ENCODE data around the gene JARID2.
"Not testable (repeated sequence)": the region's sequence is repeated elsewhere in the genome, so short reads cannot be mapped to it uniquely, and the experiment has no call there.

Gene JARID2

DNA sequence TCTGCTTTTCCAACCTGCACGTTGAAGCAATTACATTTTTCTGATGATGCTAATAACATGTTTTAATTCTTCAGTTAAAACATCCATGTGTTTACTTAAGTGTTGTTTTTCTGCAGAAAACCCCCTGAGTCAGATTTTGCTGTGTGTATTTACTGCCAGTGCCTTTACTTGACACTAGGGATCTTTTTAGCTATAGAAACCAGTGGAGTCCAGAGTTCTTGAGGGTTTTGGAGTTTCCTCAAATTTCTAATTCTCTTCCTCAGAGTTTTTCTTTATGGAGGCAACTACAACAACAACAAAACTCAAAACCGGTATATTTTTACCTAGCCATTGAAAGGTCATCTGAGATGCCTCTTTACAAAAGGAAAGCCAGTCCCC lies 168.4 kb downstream of the JARID2 start:
- Histone ChIP-seq H3K36me3 (ENCODE audit: control insufficient read depth, insufficient read depth, low read length) (peaks cover 69% of the 10 kb centered on the region), H3K9me3 (ENCODE audit: control insufficient read depth, insufficient read depth, low read depth, low read length) (peaks cover 8% of the 10 kb centered on the region; the same call in 1 of the 2 replicates), H3K4me1 (ENCODE audit: control insufficient read depth, insufficient read depth, low read length) (peaks cover 43% of the 10 kb centered on the region), H3K9ac (ENCODE audit: low read length) (no peak overlapping the region), H3K27ac (ENCODE audit: low read depth, low read length) (no peak overlapping the region), H3K4me3 (ENCODE audit: low read depth, low read length) (no peak overlapping the region), H3K27me3 (ENCODE audit: control insufficient read depth, insufficient read depth, low read length) (no peaks in the 10 kb centered on the region)

DNA sequence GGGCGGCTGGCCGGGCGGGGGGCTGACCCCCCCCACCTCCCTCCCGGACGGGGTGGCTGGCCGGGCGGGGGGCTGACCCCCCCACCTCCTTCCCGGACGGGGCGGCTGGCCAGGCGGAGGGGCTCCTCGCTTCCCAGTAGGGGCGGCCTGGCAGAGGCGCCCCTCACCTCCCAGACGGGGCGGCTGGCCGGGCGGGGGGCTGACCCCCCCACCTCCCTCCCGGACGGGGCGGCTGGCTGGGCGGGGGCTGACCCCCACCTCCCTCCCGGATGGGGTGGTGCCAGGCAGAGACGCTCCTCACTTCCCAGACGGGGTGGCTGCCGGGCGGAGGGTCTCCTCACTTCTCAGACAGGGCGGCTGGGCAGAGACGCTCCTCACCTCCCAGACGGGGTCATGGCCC lies 169.8 kb downstream of the JARID2 start:
- peaks cover 33% of the 10 kb centered on the region for H3K4me1 ChIP-seq (ENCODE audit: control insufficient read depth, insufficient read depth, low read length)
- H3K36me3 ChIP-seq (ENCODE audit: control insufficient read depth, insufficient read depth, low read length) = peaks cover 63% of the 10 kb centered on the region
- not testable (repeated sequence) for H3K27me3 ChIP-seq (ENCODE audit: control insufficient read depth, insufficient read depth, low read length); H3K27ac ChIP-seq (ENCODE audit: low read depth, low read length); H3K9ac ChIP-seq (ENCODE audit: low read length); H3K4me3 ChIP-seq (ENCODE audit: low read depth, low read length)
- peaks cover 12% of the 10 kb centered on the region; the same call in 1 of the 2 replicates for H3K9me3 ChIP-seq (ENCODE audit: control insufficient read depth, insufficient read depth, low read depth, low read length)

DNA sequence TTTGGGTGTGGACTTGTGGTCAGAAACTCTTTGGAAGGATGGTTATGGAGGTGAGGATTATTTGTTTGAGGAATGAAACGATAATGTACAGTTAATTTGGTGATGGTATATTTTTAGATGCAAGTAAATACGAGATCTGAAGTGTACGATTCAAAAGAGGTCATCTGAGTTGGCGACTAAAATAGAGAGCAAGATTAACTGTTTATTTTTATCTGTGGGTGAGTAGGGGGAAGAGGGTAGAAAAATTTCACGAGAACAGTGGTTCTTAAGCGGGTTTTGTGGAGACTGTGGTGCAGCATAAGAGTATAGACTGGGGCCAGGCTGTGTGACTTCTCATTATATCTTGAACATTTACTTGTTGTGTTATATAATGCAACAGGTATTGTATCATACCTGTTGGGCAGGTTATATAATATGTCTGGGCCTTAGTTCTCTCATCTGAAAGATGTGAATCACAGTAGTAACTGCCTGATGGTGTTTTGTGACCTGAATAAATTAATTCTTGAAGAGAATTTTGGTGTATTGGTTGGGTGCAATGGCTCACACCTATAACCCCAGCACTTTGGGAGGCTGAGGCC lies 171.2 kb downstream of the JARID2 start:
- Histone ChIP-seq H3K27ac (ENCODE audit: low read depth, low read length) (no peak overlapping the region), H3K9ac (ENCODE audit: low read length) (no peak overlapping the region), H3K36me3 (ENCODE audit: control insufficient read depth, insufficient read depth, low read length) (peaks cover 49% of the 10 kb centered on the region), H3K4me1 (ENCODE audit: control insufficient read depth, insufficient read depth, low read length) (peaks cover 33% of the 10 kb centered on the region), H3K9me3 (ENCODE audit: control insufficient read depth, insufficient read depth, low read depth, low read length) (peaks cover 12% of the 10 kb centered on the region; the same call in 1 of the 2 replicates), H3K4me3 (ENCODE audit: low read depth, low read length) (no peak overlapping the region), H3K27me3 (ENCODE audit: control insufficient read depth, insufficient read depth, low read length) (no peaks in the 10 kb centered on the region)

DNA sequence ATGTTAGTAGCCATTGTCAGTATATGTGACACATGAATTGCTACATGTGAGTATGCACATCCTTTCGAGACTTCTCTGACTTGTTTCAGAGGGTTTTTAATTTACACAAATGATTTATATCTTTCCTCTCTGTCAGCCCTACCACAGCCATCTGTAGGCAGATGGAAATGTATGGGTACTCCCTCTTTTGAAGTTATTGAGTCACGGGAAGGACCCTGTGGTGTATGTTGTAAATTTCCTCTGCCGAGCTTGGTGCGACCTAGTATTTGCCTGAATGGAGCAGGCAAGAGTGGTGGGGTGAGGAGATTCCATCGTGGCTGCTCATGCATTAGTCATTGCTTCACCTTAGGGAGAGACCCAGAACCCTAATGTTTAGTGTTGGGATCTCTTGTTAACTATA lies 171.9 kb downstream of the JARID2 start:
- H3K27me3 ChIP-seq (ENCODE audit: control insufficient read depth, insufficient read depth, low read length) = no peaks in the 10 kb centered on the region
- no peak overlapping the region for H3K9ac ChIP-seq (ENCODE audit: low read length)
- H3K36me3 ChIP-seq (ENCODE audit: control insufficient read depth, insufficient read depth, low read length) = peaks cover 48% of the 10 kb centered on the region
- H3K4me3 ChIP-seq (ENCODE audit: low read depth, low read length) = no peak overlapping the region
- peaks cover 32% of the 10 kb centered on the region for H3K4me1 ChIP-seq (ENCODE audit: control insufficient read depth, insufficient read depth, low read length)
- H3K27ac ChIP-seq (ENCODE audit: low read depth, low read length) = no peak overlapping the region
- H3K9me3 ChIP-seq (ENCODE audit: control insufficient read depth, insufficient read depth, low read depth, low read length) = peaks cover 12% of the 10 kb centered on the region; the same call in 1 of the 2 replicates

- Histone ChIP-seq H3K4me3 (ENCODE audit: low read depth, low read length) (no peak overlapping the region), H3K9ac (ENCODE audit: low read length) (no peak overlapping the region), H3K27me3 (ENCODE audit: control insufficient read depth, insufficient read depth, low read length) (no peaks in the 10 kb centered on the region), H3K9me3 (ENCODE audit: control insufficient read depth, insufficient read depth, low read depth, low read length) (peaks cover 12% of the 10 kb centered on the region; the same call in 1 of the 2 replicates), H3K4me1 (ENCODE audit: control insufficient read depth, insufficient read depth, low read length) (peaks cover 36% of the 10 kb centered on the region), H3K36me3 (ENCODE audit: control insufficient read depth, insufficient read depth, low read length) (peaks cover 32% of the 10 kb centered on the region), H3K27ac (ENCODE audit: low read depth, low read length) (no peak overlapping the region)
These were observed 173.6 kb downstream of the JARID2 start for GRCh38 chr6:15419493-15419892.

DNA sequence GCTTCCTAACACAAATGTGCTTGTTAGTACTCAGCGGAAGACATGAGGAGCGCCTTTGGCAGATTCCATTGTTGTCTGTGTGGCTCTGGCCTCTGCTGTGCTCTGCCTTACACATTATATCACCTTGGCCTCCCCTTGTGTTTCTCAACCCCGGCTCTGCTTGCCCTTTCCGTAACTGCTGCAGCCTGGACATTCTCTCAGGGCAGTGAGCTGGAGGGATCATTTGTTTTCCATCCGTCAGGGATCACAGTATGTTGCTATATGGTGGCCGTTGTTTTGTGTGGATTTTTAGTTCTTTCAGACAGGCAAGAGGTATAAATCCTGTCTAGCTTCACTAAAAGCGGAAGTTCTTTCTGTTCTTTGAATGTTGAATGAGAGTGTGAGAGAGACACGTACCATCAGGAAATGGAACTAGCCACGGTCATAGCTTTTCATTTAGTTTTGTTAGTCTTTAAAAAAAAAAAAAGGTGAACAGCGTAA lies 175.1 kb downstream of the JARID2 start:
- Histone ChIP-seq H3K9me3 (ENCODE audit: control insufficient read depth, insufficient read depth, low read depth, low read length) (peaks cover 12% of the 10 kb centered on the region; the same call in 1 of the 2 replicates), H3K4me3 (ENCODE audit: low read depth, low read length) (no peak overlapping the region), H3K9ac (ENCODE audit: low read length) (no peak overlapping the region), H3K36me3 (ENCODE audit: control insufficient read depth, insufficient read depth, low read length) (peaks cover 37% of the 10 kb centered on the region), H3K4me1 (ENCODE audit: control insufficient read depth, insufficient read depth, low read length) (peaks cover 51% of the 10 kb centered on the region), H3K27ac (ENCODE audit: low read depth, low read length) (no peak overlapping the region), H3K27me3 (ENCODE audit: control insufficient read depth, insufficient read depth, low read length) (no peaks in the 10 kb centered on the region)

GRCh38 chr6:15421945-15422733 lies 176.3 kb downstream of the JARID2 start:
- Histone ChIP-seq H3K4me1 (ENCODE audit: control insufficient read depth, insufficient read depth, low read length) (peaks cover 62% of the 10 kb centered on the region), H3K36me3 (ENCODE audit: control insufficient read depth, insufficient read depth, low read length) (peaks cover 31% of the 10 kb centered on the region), H3K9ac (ENCODE audit: low read length) (no peak overlapping the region), H3K9me3 (ENCODE audit: control insufficient read depth, insufficient read depth, low read depth, low read length) (peaks cover 7% of the 10 kb centered on the region; the same call in 1 of the 2 replicates), H3K4me3 (ENCODE audit: low read depth, low read length) (no peak overlapping the region), H3K27ac (ENCODE audit: low read depth, low read length) (no peak overlapping the region), H3K27me3 (ENCODE audit: control insufficient read depth, insufficient read depth, low read length) (no peaks in the 10 kb centered on the region)

DNA sequence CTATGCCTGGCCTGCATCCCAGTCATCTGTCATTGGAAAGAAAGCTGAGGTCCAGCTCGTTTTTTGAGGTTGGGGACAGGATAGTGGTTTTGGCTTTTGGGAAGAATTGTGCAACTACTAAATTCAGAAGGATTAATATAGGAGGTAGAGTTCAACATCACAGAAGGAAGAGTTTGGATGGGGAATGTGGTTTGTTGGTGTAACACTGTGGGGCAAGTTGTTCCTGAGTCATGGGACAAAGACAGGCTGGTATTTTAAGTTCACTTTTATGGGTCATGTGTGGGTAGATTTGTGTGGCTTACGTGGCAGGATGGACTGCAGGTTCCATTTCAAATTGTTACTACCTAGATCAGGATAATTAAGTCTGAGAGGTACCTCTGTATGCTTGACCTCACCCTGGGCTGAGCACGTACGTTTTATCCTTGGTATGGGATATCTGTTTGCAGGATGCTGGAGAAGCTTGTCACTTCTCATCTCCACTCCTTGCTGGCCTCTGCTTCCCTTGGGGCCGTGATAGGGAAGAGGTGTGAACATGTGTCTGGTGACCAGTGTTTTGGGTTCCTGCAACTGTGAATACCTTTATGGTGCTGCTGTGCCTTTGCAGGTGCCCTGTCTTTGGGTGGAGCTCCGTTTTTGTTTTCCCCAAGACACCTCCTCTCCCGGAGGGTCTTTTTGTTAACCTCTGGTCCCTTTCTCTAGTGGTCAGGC lies 177.6 kb downstream of the JARID2 start:
- no peak overlapping the region for H3K27ac ChIP-seq (ENCODE audit: low read depth, low read length)
- peaks cover 74% of the 10 kb centered on the region for H3K4me1 ChIP-seq (ENCODE audit: control insufficient read depth, insufficient read depth, low read length)
- H3K9ac ChIP-seq (ENCODE audit: low read length) = no peak overlapping the region
- H3K4me3 ChIP-seq (ENCODE audit: low read depth, low read length) = no peak overlapping the region
- peaks cover 25% of the 10 kb centered on the region for H3K36me3 ChIP-seq (ENCODE audit: control insufficient read depth, insufficient read depth, low read length)
- H3K9me3 ChIP-seq (ENCODE audit: control insufficient read depth, insufficient read depth, low read depth, low read length) = peaks cover 5% of the 10 kb centered on the region; the same call in 1 of the 2 replicates
- no peaks in the 10 kb centered on the region for H3K27me3 ChIP-seq (ENCODE audit: control insufficient read depth, insufficient read depth, low read length)

GRCh38 chr6:15425947-15426346 lies 180.1 kb downstream of the JARID2 start:
- Histone ChIP-seq H3K27me3 (ENCODE audit: control insufficient read depth, insufficient read depth, low read length) (no peaks in the 10 kb centered on the region), H3K9me3 (ENCODE audit: control insufficient read depth, insufficient read depth, low read depth, low read length) (no peaks in the 10 kb centered on the region), H3K4me1 (ENCODE audit: control insufficient read depth, insufficient read depth, low read length) (peaks cover 90% of the 10 kb centered on the region), H3K4me3 (ENCODE audit: low read depth, low read length) (no peak overlapping the region), H3K36me3 (ENCODE audit: control insufficient read depth, insufficient read depth, low read length) (peaks cover 18% of the 10 kb centered on the region), H3K27ac (ENCODE audit: low read depth, low read length) (no peak overlapping the region), H3K9ac (ENCODE audit: low read length) (no peak overlapping the region)

GRCh38 chr6:15426395-15426794 lies 180.5 kb downstream of the JARID2 start:
- peaks cover 91% of the 10 kb centered on the region for H3K4me1 ChIP-seq (ENCODE audit: control insufficient read depth, insufficient read depth, low read length)
- no peak overlapping the region for H3K9ac ChIP-seq (ENCODE audit: low read length)
- H3K4me3 ChIP-seq (ENCODE audit: low read depth, low read length) = no peak overlapping the region
- H3K27me3 ChIP-seq (ENCODE audit: control insufficient read depth, insufficient read depth, low read length) = no peaks in the 10 kb centered on the region
- peaks cover 18% of the 10 kb centered on the region for H3K36me3 ChIP-seq (ENCODE audit: control insufficient read depth, insufficient read depth, low read length)
- H3K27ac ChIP-seq (ENCODE audit: low read depth, low read length) = no peak overlapping the region
- no peaks in the 10 kb centered on the region for H3K9me3 ChIP-seq (ENCODE audit: control insufficient read depth, insufficient read depth, low read depth, low read length)

DNA sequence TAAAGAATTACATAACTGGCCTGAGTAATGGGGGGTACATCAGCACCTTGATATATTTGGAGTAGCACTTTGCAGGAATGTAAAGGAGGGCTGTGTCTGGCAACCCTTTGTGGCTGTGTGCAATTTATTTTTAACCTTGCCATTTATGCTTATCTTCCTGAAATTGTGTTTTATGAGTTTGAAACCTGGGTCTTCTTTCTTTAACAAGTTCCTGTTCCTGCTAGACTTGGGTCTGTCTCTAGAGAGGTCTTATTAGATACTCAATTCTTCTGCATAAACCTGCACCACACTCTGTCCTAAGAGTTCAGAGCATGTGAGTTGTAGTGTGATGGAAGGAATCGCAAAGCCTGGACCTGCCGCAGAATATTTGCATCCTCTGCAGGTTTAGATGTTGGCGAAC lies 181.0 kb downstream of the JARID2 start:
- Histone ChIP-seq H3K4me3 (ENCODE audit: low read depth, low read length) (no peak overlapping the region), H3K9ac (ENCODE audit: low read length) (no peak overlapping the region), H3K9me3 (ENCODE audit: control insufficient read depth, insufficient read depth, low read depth, low read length) (no peaks in the 10 kb centered on the region), H3K27me3 (ENCODE audit: control insufficient read depth, insufficient read depth, low read length) (no peaks in the 10 kb centered on the region), H3K36me3 (ENCODE audit: control insufficient read depth, insufficient read depth, low read length) (peaks cover 18% of the 10 kb centered on the region), H3K4me1 (ENCODE audit: control insufficient read depth, insufficient read depth, low read length) (peaks cover 94% of the 10 kb centered on the region), H3K27ac (ENCODE audit: low read depth, low read length) (no peak overlapping the region)

Data from HUES6 (cell line).